Ishikawa (cell line): ENCODE data around the gene ZNF22.

Experiments used
- CEBPB ChIP-seq: IDR thresholded peaks from 2 replicates; pipeline ENCODE4 v1.6.1; 2012
- EP300 ChIP-seq: IDR thresholded peaks from 2 replicates; pipeline ENCODE4 v1.6.1; 2012; ENCODE audit warnings: borderline replicate concordance
- NFIC ChIP-seq: IDR thresholded peaks from 2 replicates; pipeline ENCODE4 v1.6.1; 2012
- RAD21 ChIP-seq: IDR thresholded peaks from 2 replicates; pipeline ENCODE4 v1.6.1; 2012; ENCODE audit warnings: low read depth
- REST ChIP-seq: IDR thresholded peaks from 2 replicates; pipeline ENCODE4 v1.6.1; 2012; ENCODE audit warnings: low read depth, mild to moderate bottlenecking
- TAF1 ChIP-seq: IDR thresholded peaks from 2 replicates; pipeline ENCODE4 v1.6.1; 2012; ENCODE audit warnings: low read depth, mild to moderate bottlenecking
- TCF12 ChIP-seq: IDR thresholded peaks from 2 replicates; pipeline ENCODE4 v1.6.1; 2012; ENCODE audit warnings: low read depth

- TF ChIP-seq REST: no peak
- no peak for TF ChIP-seq RAD21
- no peak for TF ChIP-seq CEBPB
- no peak for TF ChIP-seq EP300
- TF ChIP-seq TAF1: no peak
- TF ChIP-seq TCF12: no peak
- no peak for TF ChIP-seq NFIC
Measured at GRCh38 chr10:44988957-44989585, 11.7 kb upstream of the ZNF22 start.
